ENCODE results near the gene SNAP47.

SNAP47 gene

DNA sequence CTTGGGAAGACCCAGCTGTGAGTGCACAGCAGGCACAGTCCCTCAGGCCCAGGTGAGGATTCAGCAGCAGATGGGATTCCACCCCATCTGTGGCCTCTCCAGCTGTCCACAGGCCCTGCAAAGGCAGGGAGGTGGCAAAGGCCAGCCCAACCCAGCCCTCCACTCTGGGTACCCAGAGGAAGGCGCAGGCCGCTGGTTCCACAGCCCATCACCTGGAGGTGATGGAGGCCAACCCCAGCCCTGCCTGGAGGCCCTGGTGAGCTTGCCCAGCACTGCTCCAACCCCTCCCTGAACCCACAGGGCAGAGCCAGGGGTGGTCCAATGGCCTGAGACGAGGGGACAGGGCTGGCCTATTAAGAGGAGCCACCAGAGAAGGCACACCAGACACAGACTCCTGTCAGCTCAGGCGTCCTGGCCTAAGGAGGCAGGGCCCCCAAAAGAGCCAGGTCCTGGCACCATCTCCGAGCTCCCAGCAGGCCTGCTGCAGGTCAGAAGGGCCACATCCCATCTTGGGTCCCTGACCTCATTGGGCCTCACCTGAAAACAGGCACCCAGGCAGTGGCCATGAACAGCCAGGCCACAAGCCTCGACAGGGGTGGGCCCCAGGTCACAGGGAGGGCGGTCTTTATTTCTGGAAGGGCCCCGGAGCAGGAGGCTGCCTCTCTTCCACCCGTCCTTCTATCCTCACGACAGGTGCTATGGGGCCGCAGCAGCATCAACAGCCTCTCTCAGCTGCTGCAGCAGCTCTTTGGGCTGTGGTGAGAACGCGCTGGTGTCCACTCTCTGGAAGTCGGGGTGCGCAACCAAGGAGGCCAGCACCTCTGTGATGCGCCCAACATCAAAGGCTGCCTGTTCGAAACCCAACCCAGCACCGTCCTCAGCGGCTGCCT, 3.3 kb upstream of the SNAP47 start:
- in situ Hi-C loops (cut with HindIII; ENCODE audit: low sequenced_read_pairs), result no loop called here

DNA sequence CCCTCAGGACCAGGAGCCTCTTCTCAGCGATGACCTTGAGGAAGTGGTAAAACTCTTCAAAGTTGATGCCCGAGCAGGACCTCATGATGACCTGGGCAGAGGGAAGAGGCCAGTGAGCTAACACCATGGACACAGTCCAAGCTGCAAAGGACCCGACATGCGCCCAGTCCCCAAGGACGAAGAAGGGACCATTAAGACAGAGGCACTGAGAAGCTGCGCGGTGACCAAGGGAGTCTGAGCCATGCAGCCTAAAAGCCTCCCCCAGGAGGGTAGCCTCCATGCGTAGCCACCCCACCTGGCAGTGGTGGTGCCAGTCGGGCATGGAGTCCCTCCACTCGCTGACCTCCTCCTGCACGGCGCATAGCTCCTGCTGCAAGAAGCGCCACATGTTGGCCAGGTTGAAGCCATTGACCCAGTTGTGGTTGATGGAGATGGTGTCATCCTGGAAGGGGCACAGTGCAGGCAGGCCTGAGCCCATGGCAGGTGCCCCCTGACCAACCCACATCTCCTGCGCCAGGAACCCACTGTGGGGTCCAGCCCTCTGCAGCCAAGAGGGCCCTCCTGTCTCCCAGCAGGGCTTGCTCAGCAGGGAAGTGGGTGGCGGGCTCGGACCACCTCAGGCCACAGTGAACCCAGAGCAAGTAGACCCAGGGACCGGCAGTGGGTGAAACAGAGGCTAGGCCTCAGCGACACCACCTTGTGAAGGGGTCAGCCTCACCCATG, 2.5 kb upstream of the SNAP47 start:
- in situ Hi-C loops (cut with HindIII; ENCODE audit: low sequenced_read_pairs), result no loop called here

DNA sequence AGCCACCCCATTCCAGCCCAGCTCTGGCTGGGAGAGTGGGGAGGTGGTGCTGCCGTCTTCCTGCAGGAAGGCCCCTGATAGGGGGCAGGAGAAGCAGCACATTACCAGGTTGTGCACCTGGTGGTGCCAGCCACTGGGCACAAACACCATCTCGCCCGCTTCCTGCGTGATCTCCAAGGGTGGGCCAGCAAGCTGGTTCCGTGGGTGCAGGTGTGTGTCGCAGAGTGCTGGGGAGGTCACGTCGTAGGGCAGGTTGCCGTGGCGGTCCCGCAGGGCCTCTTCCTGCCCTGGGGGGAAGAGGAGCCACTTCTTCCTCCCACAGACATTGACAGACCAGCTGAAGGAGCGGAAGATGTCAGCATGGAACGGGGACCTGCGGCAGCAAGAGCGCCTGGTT, 1.9 kb upstream of the SNAP47 start:
- in situ Hi-C loops (cut with HindIII; ENCODE audit: low sequenced_read_pairs), result no loop called here

DNA sequence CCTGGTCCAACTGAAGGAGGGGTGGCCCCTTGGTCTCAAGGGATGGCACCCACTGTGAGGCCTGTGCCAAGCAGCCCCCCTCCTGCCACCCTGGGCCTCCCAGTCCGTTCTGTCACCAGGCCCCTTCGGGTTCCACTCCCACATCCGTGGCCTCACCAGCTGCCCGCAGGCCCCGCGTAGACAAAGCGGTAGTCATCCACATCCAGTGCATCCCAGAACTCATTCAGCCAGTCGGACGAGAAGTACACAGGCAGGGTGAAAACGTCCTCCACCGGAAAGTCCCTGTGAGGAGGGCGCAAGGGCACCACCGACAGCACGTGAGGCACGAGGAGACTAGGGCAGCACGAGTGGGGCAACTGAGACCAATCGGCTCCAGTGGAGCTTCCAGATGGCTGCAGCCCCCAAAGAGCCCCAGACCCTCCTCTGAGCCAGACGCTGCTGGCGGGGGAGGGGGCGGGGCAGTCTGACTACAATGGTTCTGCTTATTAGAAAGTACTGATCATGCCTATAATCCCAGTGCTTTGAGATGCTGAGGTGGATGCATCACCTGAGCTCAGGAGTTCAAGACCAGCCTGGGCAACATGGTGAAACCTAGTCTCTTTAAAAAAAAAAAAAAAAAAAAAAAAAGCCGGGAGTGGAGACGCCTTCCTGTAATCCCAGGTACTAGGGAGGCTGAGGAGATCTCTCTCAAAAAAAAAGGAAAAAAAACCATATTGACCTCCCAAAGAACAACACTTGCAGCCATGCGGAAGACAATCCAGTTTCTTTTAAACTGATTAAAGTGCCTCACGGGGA, 1.3 kb upstream of the SNAP47 start:
- in situ Hi-C loops (cut with HindIII; ENCODE audit: low sequenced_read_pairs), result no loop called here

DNA sequence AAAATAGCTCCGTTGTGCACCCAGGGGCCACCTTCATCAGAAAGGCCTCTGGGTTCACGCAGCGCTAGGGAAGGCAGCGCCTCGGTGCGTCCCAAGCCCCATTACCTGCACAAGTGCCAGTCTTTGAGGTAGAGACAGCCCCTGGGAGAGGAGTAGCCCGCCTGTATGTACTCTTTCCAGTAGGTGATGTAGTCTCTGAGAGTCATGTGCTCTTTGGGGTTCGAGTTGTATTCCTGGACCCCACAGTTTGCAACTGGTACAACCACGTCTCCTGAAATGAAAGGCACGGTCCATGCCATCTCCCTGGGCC, 734 bp upstream of the SNAP47 start:
- in situ Hi-C loops (cut with HindIII; ENCODE audit: low sequenced_read_pairs), result no loop called here

DNA sequence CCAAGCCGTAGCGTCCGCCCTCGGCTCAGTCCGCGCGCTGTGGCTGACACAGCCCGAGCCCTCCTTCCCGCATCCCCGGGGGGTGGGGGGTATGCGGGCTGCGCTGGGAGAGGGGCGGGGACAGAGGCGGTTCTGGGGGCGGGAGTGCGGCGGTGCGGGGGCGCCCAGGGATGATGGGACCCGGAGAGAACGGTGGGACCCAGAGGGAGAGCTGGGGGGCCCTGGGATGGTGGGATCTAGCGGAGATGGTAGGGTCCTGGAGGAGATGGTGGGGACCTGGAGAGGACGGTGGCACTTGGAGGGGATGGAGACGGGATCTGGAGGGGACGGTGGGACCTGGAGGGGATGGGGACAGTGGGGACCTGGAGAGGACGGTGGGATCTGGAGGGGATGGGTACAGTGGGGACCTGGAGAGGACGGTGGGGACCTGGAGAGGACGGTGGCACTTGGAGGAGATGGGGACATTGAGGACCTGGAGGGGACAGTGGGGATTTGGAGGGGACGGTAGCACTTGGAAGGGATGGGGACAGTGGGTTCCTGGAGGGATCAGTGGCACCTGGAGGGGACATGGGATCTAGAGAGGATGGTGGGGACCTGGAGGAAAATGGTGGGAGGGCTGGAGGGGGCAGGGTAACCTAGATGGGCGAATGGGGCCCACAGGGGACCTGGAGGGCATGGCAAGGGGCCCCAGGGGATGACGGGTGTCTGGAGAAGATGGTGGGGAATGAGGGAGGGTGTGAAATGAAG, 477 bp downstream of the SNAP47 start:
- in situ Hi-C loops (cut with HindIII; ENCODE audit: low sequenced_read_pairs), result no loop called here

DNA sequence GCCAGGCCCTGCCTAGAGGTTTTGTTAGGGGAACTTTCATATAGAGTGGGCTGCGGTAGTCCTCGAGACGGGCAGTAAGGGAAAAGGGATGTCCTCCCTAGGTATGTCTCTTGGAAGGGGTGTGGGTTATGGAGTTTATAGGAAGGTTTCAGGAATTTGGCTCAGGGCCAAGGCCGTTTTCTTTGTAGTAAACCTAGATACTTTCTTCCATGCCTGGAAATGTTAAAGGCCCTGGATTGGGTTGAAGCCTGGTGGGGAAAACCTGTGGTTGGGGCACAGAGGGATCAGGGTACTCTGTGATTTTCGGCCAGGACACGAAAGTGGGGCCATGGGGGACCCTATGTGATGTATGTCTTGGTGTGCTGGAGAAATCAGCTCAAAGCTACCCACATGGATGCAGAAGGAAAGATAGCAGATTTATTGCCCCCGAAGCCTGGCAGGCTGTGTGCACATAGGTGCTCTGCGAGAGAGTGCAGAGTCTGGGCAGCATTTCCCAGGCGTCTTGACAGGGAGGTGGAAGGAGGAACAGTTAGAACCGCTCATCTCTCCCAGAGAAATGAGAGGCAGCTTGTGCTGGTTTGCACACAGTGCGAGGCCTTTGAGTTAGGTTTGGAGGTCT, 1.7 kb downstream of the SNAP47 start:
- in situ Hi-C loops (cut with HindIII; ENCODE audit: low sequenced_read_pairs), result no loop called here

DNA sequence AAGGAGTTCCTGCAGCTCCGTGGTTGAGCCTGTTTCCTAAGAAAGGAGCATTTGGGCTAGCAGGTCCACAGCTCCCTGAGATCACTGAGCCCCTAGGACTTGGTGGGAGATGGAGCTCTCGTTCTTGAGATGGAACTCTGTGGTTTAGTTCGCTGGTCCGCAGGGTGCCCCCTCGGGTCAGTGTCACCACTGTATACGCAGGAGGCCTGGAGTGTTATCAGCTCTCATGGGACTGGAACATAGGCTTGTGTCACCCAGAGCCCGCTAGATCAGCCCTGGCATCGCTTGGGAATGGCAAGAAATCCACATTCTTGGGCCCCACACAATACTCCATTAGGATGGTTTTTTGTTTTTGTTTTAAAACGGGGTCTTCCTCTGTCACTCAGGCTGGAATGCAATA, 3.6 kb downstream of the SNAP47 start:
- in situ Hi-C loops (cut with HindIII; ENCODE audit: low sequenced_read_pairs), result no loop called here

DNA sequence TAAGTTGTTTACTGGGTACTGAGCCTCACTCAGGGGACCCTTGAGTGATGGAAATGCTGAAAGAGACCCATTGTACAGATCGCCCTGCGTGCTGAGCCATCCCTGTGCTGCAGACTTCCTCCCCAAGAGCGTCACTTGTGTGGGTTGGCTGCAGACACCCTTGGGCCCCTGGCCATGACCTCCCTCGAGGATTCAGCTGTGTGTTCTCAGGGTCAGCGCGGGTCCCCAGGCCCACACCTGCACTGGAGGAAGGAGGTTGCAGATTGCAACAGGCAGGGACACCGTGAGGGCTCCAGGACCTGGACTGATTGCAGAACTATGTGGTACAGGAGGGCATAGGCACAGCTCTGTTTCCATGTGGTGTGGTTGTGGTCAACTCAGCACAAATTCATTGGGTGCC, 4.4 kb downstream of the SNAP47 start:
- in situ Hi-C loops (cut with HindIII; ENCODE audit: low sequenced_read_pairs), result no loop called here

DNA sequence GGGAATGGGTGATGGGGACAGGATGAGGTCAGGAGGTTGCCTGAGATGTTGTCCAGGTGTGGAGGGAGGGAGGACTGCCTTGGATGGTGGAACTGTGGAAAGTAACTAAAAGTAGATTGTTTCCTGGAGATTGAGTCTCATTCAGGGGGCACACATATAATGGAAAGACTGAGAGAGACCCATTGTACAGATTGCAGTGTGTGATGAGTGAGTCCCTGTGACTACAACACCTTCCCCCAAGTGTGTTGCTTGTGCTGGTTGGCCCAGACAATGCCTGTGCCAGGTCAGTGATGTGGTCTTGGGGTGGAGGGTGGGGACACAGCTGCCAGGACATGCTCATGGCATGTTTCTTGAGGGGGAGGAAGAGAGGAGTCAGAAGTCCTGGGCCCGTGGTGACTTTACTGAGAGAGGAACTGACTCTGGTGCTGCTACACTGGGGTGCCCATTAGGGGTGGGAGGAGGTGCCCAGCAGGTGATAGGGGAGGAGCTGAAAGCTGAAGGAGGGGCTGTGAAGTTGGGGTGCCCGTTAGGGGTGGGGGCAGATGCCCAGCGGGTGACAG, 5.2 kb downstream of the SNAP47 start:
- in situ Hi-C loops (cut with HindIII; ENCODE audit: low sequenced_read_pairs), result no loop called here

DNA sequence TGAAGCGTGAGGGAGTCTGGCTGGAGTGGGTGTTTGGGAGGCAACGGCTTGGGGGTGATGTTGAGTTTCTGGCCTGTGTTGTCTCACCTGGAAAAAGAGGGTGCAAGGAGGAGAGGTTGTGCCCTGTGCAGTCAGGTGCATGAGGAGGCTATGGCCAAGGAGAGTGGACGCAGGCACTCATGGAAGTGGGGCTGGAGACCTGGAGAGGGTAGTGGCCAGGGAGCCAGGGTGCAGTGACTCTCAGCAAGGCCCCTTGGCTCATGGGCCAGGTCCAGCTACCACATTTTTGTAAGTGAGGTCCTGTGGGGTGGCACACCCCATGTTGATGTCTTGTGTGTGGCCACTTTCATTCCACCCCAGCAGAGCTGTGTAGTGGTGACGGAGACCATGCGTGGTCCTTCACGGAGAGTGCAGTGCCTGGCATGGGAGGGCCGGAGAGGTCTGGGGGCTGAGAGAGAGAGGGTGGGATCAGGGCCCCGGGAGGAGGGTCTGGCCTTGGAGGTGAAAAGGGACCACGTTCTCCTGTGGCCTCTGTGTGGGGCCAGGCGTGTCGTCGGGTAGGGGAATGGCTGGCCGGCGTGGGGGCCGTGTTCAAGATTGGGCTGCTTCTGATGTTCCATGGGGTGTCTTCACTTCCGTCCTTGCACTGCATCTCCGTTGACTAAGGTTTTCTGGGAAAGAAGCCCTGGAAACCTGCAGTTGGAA, 6.1 kb downstream of the SNAP47 start:
- in situ Hi-C loops (cut with HindIII; ENCODE audit: low sequenced_read_pairs), result no loop called here

DNA sequence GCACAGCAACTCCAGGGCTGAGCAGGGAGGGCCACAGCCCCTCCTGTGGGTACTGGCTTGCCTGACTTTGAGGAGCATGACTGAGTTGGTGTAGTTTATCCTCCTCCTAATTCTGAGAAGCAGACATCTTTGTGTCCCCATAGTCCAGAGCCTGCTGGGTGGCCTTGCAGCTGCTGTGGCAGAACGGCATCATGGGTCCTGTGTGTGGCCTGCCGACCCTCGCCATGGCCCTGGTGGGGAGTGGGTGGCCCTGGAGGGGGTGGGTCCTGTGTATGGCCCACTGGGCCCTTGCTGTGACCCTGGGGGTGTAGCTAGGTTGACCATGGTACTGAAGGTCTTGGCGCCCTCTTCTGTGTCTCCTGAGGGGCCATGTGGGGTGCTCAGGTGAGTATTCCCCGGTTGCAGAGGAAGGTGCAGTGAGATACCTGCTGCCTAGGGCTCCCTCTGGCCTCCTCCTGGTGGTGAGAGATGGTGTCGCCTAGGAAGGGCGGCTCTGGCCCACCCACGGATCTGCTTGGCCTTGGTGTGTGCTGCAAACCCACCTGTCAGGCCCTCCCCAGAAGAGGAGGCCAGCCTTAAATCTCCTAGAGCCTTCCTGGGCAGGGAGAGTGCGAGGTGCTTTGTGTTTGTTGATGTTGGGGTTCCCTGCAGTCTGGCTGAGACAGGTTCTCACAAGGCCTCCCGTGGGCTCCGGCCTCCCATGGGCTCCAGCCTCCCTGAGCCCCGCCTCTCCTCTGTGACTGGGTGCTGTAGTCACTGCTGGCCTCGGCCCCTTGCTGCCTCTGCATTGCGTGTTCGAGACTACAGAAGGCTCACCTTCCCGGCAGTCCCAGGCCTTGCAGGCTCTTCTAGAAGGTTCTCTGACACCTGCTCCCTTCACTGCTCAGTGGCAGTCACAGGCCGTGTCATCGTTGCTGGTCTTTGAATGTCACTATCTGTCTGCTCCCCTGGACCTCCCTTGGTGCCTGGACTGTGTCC, 7.8 kb downstream of the SNAP47 start:
- in situ Hi-C loops (cut with HindIII; ENCODE audit: low sequenced_read_pairs), result no loop called here

DNA sequence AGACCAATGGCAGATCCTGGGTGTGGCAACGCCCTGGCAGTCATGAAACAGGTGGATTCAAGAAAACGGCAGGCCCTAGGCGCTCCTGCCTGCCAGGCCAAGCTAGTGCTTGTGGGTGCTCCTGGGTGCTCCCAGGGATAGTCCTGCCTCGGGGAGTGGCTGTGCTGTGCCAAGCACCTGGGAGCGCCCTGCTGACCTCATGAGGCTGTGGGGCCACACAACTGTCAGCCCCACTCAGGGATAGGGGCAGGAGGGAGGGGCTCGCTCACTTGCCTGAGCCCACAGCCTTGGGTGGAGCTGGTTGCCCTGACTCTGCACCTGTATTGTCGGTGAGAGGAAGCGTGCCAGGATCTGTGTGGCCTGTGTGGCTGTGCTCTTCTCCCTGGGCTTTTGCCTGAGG, 9.4 kb downstream of the SNAP47 start:
- in situ Hi-C loops (cut with HindIII; ENCODE audit: low sequenced_read_pairs), result no loop called here

DNA sequence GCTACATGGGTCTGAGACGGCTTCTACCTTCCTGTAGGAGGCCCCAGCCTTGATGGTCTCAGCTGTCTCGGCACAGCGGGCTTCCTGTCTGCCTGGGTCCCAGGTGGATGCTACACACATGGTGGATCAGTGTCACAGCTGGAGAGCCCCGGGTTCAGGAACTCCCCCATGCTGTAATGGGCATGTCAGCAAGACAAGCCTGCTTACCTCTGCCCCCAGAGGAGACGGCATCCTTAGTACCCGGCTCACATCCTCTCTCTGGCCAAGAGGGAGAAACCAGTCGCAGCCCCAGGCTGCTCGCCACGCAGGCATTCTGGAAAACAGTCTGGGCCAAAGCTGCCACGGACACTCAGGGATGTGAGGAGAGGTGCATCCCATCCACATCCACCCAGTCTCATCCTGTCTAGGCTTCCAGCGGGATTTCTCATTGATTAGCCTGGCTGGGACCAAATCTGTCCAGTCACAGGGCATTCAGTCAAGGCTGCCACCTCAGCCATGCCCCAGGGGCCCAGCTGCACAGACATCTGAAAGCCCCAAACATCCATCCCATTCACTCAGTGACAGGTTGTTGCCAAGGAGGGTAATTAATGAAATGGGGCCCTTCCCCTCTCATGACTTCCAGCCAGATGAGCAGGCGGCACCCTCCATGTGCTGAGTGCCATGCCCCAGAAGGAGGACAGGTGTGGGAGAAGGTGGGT, 10.5 kb downstream of the SNAP47 start:
- in situ Hi-C loops (cut with HindIII; ENCODE audit: low sequenced_read_pairs), result no loop called here

DNA sequence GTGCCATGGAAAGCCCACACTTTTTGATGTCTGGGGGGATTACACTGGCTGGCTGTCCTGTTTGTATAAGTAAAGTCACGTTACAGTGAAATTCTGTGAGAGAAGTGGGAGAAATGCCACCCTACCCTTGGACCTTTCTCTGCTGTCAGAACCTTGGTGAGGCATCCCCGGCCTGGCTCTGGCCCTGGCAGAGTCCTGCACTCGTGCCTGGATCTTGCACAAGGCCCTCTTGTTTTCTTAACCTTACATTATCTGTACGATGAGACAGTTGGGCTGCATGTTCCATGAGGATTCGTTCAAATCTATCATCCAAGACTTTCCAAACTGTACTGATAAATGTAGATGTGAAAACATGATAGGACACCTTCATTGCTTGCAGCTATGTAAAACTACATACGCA, 11.4 kb downstream of the SNAP47 start:
- in situ Hi-C loops (cut with HindIII; ENCODE audit: low sequenced_read_pairs), result no loop called here

DNA sequence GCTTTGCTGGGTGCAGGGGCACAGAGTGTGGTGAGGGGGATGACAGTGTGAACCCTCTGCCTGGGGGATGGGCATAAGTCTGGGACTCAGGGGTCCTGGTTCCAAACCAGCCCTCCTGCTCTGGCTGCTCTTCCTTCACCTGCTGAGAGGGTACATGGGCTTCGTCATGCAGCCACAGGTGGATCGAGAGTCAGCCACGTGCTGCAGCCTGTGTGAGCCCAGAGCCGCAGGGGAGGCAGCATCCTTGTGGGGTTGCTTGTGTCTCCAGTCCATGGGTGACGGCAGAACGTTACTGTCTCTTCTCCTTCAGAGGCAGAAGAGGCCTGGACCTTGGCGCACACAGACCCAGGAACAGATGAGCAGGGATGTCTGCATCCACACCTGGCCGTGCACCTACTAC, 12.1 kb downstream of the SNAP47 start:
- in situ Hi-C loops (cut with HindIII; ENCODE audit: low sequenced_read_pairs), result no loop called here

DNA sequence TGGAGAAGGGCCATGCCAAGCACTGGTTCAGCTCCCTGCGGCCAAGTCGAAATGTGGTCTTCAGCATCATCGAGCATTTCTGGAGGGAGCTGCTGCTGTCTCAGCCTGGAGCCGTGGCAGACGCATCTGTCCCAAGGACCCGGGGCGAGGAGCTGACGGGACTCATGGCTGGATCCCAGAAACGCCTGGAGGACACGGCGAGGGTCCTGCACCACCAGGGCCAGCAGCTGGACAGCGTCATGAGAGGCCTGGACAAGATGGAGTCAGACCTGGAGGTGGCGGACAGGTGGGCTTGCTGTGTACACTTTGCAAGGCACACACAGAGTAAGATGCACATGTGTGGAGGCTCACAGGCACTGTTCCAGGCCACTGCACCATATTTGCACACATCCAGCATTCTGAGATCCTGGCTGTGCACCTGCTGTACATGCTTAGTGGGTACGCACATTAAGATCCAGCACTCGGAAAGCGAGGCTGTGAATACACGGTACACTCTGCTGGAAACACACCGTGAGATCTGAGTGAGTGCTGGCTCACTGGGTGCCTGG, 12.8 kb downstream of the SNAP47 start:
- in situ Hi-C loops (cut with HindIII; ENCODE audit: low sequenced_read_pairs), result no loop called here

All from endothelial cell of hepatic sinusoid (primary cell).